HUES48 (cell line): ENCODE measurements around the gene ADCY5.
"Not testable (repeated sequence)": the region's sequence is repeated elsewhere in the genome, so short reads cannot be mapped to it uniquely, and the experiment has no call there.

Experiments used
- H3K27ac ChIP-seq: one replicate; pipeline ENCODE4 v1.7.0; 2013; ENCODE audit warnings: low read depth, low read length, inconsistent platforms
- H3K27me3 ChIP-seq: 2 replicates; pipeline ENCODE4 v1.6.1; 2013; ENCODE audit warnings: mild to moderate bottlenecking, low read length; ENCODE audit not compliant: control insufficient read depth, insufficient read depth
- H3K36me3 ChIP-seq: 2 replicates; pipeline ENCODE4 v1.6.1; 2013; ENCODE audit warnings: low read length; ENCODE audit not compliant: control insufficient read depth, insufficient read depth
- H3K4me1 ChIP-seq: 2 replicates; pipeline ENCODE4 v1.6.1; 2013; ENCODE audit warnings: mild to moderate bottlenecking, low read length; ENCODE audit not compliant: control insufficient read depth, insufficient read depth
- H3K4me3 ChIP-seq: 2 replicates; pipeline ENCODE4 v1.5.1; 2013; ENCODE audit warnings: mild to moderate bottlenecking, low read depth, low read length
- H3K9ac ChIP-seq: 2 replicates; pipeline ENCODE4 v1.6.1; 2013; ENCODE audit warnings: mild to moderate bottlenecking, low read depth, low read length, moderate library complexity
- H3K9me3 ChIP-seq: 2 replicates; pipeline ENCODE4 v1.6.1; 2013; ENCODE audit warnings: low read length; ENCODE audit not compliant: control insufficient read depth, insufficient read depth

ADCY5 gene

DNA sequence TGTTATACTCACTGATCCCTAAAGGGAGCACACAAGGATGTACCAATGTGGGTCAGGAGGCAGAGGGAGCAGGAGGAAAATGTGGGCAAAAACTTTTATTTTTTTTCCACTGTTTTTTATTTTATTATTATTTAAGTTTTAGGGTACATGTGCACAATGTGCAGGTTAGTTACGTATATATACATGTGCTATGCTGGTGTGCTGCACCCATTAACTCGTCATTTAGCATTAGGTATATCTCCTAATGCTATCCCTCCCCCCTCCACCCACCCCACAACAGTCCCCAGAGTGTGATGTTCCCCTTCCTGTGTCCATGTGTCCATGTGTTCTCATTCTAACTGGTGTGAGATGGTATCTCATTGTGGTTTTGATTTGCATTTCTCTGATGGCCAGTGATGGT lies 209.7 kb downstream of the ADCY5 start:
- not testable (repeated sequence) for H3K27ac ChIP-seq, H3K4me3 ChIP-seq, H3K9ac ChIP-seq, H3K9me3 ChIP-seq, H3K36me3 ChIP-seq, H3K27me3 ChIP-seq, H3K4me1 ChIP-seq

DNA sequence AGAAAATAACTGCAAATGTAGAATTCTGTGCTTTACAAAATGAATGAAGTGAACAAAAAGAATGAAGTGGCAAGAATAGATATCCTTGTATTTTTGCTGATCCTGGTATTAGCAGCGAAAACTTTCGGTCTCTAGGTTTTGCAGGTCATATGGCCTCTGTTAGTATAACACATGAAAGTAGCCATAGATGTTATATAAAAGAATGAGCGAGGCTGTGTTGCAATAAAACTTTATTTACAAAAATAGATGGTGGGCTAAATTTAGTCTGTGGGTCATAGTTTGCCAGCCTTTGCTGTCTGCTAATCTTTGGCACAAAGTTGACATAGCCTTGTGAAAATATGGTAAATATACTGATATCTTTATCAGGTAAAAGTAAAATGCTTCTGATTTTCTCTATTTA lies 212.0 kb downstream of the ADCY5 start:
- no peaks in the 10 kb centered on the region for H3K9me3 ChIP-seq
- H3K9ac ChIP-seq = no peak overlapping the region
- no peak overlapping the region for H3K4me3 ChIP-seq
- no peaks in the 10 kb centered on the region for H3K4me1 ChIP-seq
- H3K36me3 ChIP-seq = no peaks in the 10 kb centered on the region
- no peak overlapping the region for H3K27ac ChIP-seq
- H3K27me3 ChIP-seq = no peaks in the 10 kb centered on the region
